Kidney (tissue), 14 donors: ENCODE results near the gene NLRP9. TPM values are rescaled to one million over a fixed set of nuclear protein-coding genes. Genes with fewer than 3 reads are reported as not detected.
A peak's percentile ranks its signal among the peaks of the same experiment; 100 is the strongest.

ENCODE experiments used
- DNase-seq, 5 donors: peaks; one replicate each; pipeline ENCODE4 v3.0.0-alpha.2; 2013 to 2020
- FAIRE-seq: peaks from 2 replicates; lab custom pipeline; 2012; peaks lifted over from hg19 to GRCh38; lab: Jason Lieb, UNC
- H3K27ac ChIP-seq, 2 donors: one replicate each; pipeline ENCODE4 v1.7.0; 2013; ENCODE audit warnings: low read depth in 2 of 2, low read length in 2 of 2, inconsistent platforms in 1 of 2
- H3K27me3 ChIP-seq: one replicate; pipeline ENCODE4 v1.7.1; 2013; ENCODE audit warnings: low read length, inconsistent platforms; ENCODE audit not compliant: control insufficient read depth, insufficient read depth
- H3K36me3 ChIP-seq, 3 donors: one replicate each; pipeline versions ENCODE4 v1.7.0 to v1.7.1; 2013; ENCODE audit warnings: low read length in 3 of 3, control low read depth in 1 of 3, inconsistent platforms in 1 of 3; ENCODE audit not compliant: insufficient read depth in 3 of 3, control insufficient read depth in 2 of 3
- H3K4me1 ChIP-seq, 3 donors: one replicate each; pipeline versions ENCODE4 v1.7.0 to v1.7.1; 2013; ENCODE audit warnings: low read length in 3 of 3, inconsistent platforms in 1 of 3, low read depth in 1 of 3; ENCODE audit not compliant: control insufficient read depth in 2 of 3, insufficient read depth in 2 of 3
- H3K4me3 ChIP-seq, 3 donors: one replicate each; pipeline versions ENCODE4 v1.7.0 to v1.8.1; 2013; ENCODE audit warnings: low read length in 3 of 3, control low read depth in 1 of 3, inconsistent platforms in 1 of 3
- H3K9ac ChIP-seq, 3 donors: one replicate each; pipeline versions ENCODE4 v1.7.0 to v1.7.1; 2013; ENCODE audit warnings: low read length in 3 of 3, control low read depth in 1 of 3, inconsistent platforms in 1 of 3
- H3K9me3 ChIP-seq, 3 donors: one replicate each; pipeline versions ENCODE4 v1.7.0 to v1.7.1; 2013; ENCODE audit warnings: low read length in 3 of 3, control low read depth in 1 of 3, inconsistent platforms in 1 of 3; ENCODE audit not compliant: control insufficient read depth in 2 of 3, insufficient read depth in 1 of 3
- CTCF ChIP-seq: IDR thresholded peaks from 3 replicates; pipeline ENCODE4 v1.5.1; 2012; ENCODE audit warnings: mild to moderate bottlenecking, moderate library complexity, borderline replicate concordance; ENCODE audit not compliant: insufficient read depth; ENCODE audit errors: extremely low read depth
- intact Hi-C: fragments of 100-400 bp; cut with DNase I; formaldehyde crosslinking; loops from one replicate; pipeline ENCODE4 v1.11.1; 2022
- polyA plus RNA-seq: library from polyadenylated mRNA; stranded (reverse); fragments of 350-450 nt; fragmentation: Illumina TruSeq; extraction: RNeasy Lipid Tissue Mini Kit (QIAGEN cat#74804); gene quantifications from one replicate; pipeline ENCODE4 v1.2.3, GENCODE V29; 2014; ENCODE audit warnings: low read depth, low replicate concordance; ENCODE audit not compliant: insufficient read depth
- total RNA-seq: library from RNA; stranded (reverse); fragmentation: NEBNext Ultra II Directional; extraction: Animal tissue kit (Norgen Biotek cat#: 25700); gene quantifications from one replicate; pipeline ENCODE4 v1.2.1, GENCODE V29; 2021
- donor health status: control.
- donor health status: control.
- donor health status: control.
- donor health status: control.
- donor health status: control.
- donor health status: DM: yes; HTN: yes; CAD: no.
- donor health status: Normal renal cell carcinoma (clear cell type).

NLRP9 gene
- total and polyA plus RNA-seq, 2 donors from 2014 or later: 0.09 TPM; not detected in 1

- H3K4me1 ChIP-seq: peaks cover 0 to 81% (median 72%) of the 10 kb centered on the region in 3 donors
- DNase-seq: peak in 3 of 5 donors; percentile 26 to 60 (median 37)
- intact Hi-C loops: no loop called here
Measured at GRCh38 chr19:55681131-55682092, 56.8 kb downstream of the NLRP9 start.

DNA sequence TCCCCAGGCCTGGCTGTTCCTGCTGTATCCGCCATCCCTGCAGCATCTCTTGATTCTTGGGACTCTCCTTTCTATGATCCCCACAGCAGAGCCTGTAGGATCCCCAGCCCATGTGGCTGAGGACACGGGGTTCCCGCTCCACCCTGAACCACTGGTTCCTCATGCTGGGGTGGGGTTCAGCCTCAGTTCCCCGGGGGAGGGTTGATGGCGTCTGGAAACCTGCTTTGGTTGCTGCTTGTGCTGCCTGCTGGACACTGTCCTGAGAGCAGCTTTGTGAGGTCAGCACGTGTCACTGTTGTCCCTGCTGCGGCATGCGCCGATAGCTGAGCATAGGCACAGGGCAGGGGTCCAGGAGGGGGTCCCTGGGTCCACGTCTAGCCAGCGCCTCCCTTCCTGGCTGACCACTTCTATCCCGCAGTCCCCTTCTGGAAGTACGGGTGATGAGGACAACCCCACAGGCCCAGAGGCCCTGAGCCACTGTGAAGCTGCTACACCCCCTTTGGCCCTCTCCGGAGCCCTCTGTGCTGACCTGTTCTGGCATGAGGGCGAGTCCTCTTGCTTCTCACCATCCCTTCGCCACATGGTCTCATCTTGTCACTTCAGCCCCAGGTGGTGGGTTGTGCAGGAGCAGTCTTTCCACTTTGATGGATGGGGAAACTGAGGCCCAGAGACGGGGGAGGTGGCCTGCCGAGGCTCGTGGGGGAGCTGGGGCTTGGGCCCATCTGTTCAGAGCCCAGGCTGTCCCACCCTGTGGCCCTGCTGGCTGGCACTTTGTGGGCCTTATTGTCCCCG, 57.7 kb downstream of the NLRP9 start:
- H3K9ac ChIP-seq: no peak overlapping the region
- no peaks in the 10 kb centered on the region for H3K27me3 ChIP-seq
- FAIRE-seq (no peak), DNase-seq (peak in 1 of 5 donors; percentile 66)
- H3K27ac ChIP-seq: peak overlapping the region in 1 of 2 donors; percentile 9
- intact Hi-C loops: no loop called here
- TF ChIP-seq CTCF: no peak
- no peaks in the 10 kb centered on the region for H3K9me3 ChIP-seq
- no peak overlapping the region for H3K4me3 ChIP-seq
- H3K4me1 ChIP-seq: peaks cover 0 to 79% (median 74%) of the 10 kb centered on the region in 3 donors
- H3K36me3 ChIP-seq: peaks cover 2 to 22% (median 18%) of the 10 kb centered on the region in 3 donors

More at GRCh38 chr19:55681131-55682092, 56.8 kb downstream of the NLRP9 start:
- no peak overlapping the region for H3K9ac ChIP-seq
- no peak overlapping the region for H3K4me3 ChIP-seq
- no peak for FAIRE-seq
- no peaks in the 10 kb centered on the region for H3K27me3 ChIP-seq
- peak overlapping the region in 1 of 2 donors; percentile 9 for H3K27ac ChIP-seq
- H3K36me3 ChIP-seq: peaks cover 2 to 29% (median 23%) of the 10 kb centered on the region in 3 donors
- TF ChIP-seq CTCF: no peak
- H3K9me3 ChIP-seq: no peaks in the 10 kb centered on the region

- Histone ChIP-seq H3K27me3 (no peaks in the 10 kb centered on the region), H3K27ac (no peak overlapping the region), H3K9ac (no peak overlapping the region), H3K9me3 (no peaks in the 10 kb centered on the region), H3K4me3 (no peak overlapping the region), H3K36me3 (peaks cover 2 to 17% (median 15%) of the 10 kb centered on the region in 3 donors), H3K4me1 (peaks cover 0 to 70% (median 64%) of the 10 kb centered on the region in 3 donors)
- TF ChIP-seq CTCF: no peak
- DNase-seq (peak in 1 of 5 donors; percentile 70), FAIRE-seq (no peak)
- intact Hi-C loops: no loop called here
Measured at GRCh38 chr19:55679343-55680257, 58.6 kb downstream of the NLRP9 start.
